ENCODE results near the gene NUP62. TPM values are rescaled to one million over a fixed set of nuclear protein-coding genes. Genes with fewer than 3 reads are reported as not detected.

Gene NUP62
- total RNA-seq, 1 donor from 2014 or later: 46.0 TPM

GRCh38 chr19:49881186-49881585, 48.1 kb downstream of the NUP62 start:
- DNase-seq (ENCODE audit: low read depth): no peak

GRCh38 chr19:49880162-49880869, 49.0 kb downstream of the NUP62 start:
- no peak for DNase-seq (ENCODE audit: low read depth)

- DNase-seq (ENCODE audit: low read depth): no peak
Measured at GRCh38 chr19:49879243-49879963, 49.9 kb downstream of the NUP62 start.

GRCh38 chr19:49878744-49879070, 50.6 kb downstream of the NUP62 start:
- DNase-seq (ENCODE audit: low read depth): no peak

- DNase-seq (ENCODE audit: low read depth): peak; percentile 87
Measured at GRCh38 chr19:49877879-49878743, 51.2 kb downstream of the NUP62 start.

GRCh38 chr19:49877020-49877878, 52.1 kb downstream of the NUP62 start, which contains the start of the genes AKT1S1 and TBC1D17:
AKT1S1 (minus strand) TSS chr19:49877355; CDS start chr19:49873295, 4,060 bp downstream.
TBC1D17 (plus strand) TSS chr19:49877702; CDS start chr19:49877724, 22 bp downstream.
- DNase-seq (ENCODE audit: low read depth): peak; percentile 99

- DNase-seq (ENCODE audit: low read depth): peak; percentile 95
Measured at GRCh38 chr19:49876422-49877019, 52.8 kb downstream of the NUP62 start.

- DNase-seq (ENCODE audit: low read depth): no peak
Measured at GRCh38 chr19:49875857-49876421, 53.4 kb downstream of the NUP62 start.

- DNase-seq (ENCODE audit: low read depth): no peak
Measured at GRCh38 chr19:49875177-49875576, 54.1 kb downstream of the NUP62 start.

GRCh38 chr19:49874503-49875157, 54.7 kb downstream of the NUP62 start:
- no peak for DNase-seq (ENCODE audit: low read depth)

GRCh38 chr19:49873834-49874233, 55.5 kb downstream of the NUP62 start:
- no peak for DNase-seq (ENCODE audit: low read depth)

- DNase-seq (ENCODE audit: low read depth): no peak
Measured at GRCh38 chr19:49873129-49873521, 56.2 kb downstream of the NUP62 start.

- no peak for DNase-seq (ENCODE audit: low read depth)
Measured at GRCh38 chr19:49872245-49873128, 56.8 kb downstream of the NUP62 start.

- no peak for DNase-seq (ENCODE audit: low read depth)
Measured at GRCh38 chr19:49871349-49871985, 57.8 kb downstream of the NUP62 start.

GRCh38 chr19:49870309-49870901, 58.9 kb downstream of the NUP62 start:
- DNase-seq (ENCODE audit: low read depth): no peak

- DNase-seq (ENCODE audit: low read depth): peak; percentile 100
Measured at GRCh38 chr19:49869484-49870308, 59.6 kb downstream of the NUP62 start.

GRCh38 chr19:49869009-49869483, 60.3 kb downstream of the NUP62 start:
- DNase-seq (ENCODE audit: low read depth): no peak
